GF-D8 (cell line): ENCODE measurements around the gene KDM4C.

Experiments used
- DNase-seq: peaks from one replicate; lab custom pipeline; 2025; lab: John Stamatoyannopoulos, UW

The KDM4C gene

DNA sequence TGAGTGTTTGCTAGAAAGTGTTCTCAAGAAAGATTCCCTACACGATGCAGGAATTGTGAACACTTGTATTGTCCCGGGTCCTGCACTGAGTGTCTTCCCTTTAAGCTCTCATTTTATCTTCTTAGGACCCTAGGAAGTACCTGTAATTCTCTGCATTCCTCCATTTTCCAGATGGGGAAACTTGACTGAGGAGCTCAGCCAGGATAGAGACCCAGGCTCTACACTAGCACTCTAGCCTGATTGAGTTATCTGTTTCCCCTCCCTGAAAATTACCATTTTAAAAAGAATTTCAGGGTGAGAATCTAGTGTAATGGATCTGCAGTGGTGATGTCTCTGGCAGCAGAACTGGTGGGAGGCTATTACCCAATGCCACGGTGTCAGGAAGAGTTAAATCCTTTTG is 453.9 kb downstream of the KDM4C start:
- DNase-seq = no peak

DNA sequence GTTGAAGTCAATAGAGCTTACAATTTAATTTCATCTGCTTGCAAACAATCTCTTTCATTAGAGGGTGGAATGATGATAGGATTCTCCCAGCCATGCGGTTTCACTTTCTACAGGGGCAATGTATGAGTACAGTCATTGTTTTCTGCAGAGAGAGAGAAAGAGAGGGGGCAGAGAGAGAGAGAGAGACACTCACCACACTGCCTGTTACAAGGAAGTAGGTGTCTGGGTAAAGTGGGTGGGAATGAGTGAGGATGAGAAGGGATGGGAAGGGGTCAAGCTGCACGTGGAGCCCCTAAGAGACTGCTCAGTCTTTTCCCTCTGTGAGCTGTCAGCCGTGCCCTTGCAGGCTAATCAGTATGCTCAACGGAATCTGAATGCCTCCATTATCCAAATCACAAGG is 454.3 kb downstream of the KDM4C start:
- no peak for DNase-seq

DNA sequence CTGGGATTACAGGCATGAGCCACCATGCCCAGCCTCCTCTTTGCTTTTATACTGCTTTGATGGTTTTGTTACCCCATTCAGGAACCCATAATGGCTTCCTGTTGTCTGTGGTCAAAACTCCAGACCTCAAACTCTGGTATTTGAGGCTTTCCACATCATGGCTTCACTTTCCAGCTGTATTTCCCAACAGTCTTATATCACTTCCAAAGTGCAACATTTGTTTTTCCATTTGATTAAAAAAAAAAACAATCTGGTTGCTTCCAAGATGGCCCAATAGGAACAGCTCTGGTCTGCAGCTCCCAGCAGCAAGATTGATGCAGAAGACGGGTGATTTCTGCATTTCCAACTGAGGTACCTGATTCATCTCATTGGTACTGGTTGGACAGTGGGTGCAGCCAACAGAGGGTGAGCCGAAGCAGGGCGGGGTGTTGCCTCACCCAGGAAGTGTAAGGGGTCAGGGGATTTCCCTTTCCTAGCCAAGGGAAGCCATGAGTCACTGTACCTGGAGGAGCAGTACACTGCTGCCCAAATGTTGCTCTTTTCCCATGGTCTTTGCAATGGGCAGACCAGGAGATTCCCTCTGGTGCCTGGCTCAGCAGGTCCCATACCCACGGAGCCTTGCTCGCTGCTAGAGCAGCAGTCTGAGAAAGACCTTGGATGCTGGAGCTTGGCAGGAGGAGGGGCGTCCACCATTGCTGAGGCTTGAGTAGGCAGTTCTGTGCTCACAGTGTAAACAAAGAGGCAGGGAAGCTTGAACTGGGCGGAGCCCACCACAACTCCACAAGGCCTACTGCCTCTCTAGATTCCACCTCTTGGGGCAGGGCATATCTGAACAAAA is 458.4 kb downstream of the KDM4C start:
- DNase-seq = peak; percentile 64

DNA sequence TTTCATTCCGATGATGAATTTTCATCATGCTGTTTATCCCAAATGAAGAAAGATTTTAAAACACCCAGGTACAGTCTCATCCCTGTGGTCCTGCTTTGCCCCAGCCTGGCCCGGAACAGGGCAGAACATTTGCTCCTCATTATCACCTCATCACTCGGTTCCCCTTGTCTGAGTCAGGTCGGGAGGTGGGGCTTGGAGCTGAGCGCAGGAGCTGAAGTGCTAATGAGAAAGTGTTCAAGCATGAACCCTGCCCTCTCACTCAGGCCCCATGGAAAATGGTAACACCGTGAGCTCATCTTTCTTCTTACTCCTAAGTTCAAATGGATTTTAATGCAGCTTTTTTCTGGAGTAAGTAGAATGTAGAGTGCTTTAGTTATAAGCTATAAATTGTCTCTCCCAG is 466.2 kb downstream of the KDM4C start:
- no peak for DNase-seq
